Peyer's patch (tissue), 4 donors: Measurements from ENCODE around the gene FGF21.

Experiments
- POLR2A ChIP-seq, 2 donors: fragments of 450-650 bp; IDR thresholded peaks; one replicate each; pipeline ENCODE4 v1.5.1; 2017; ENCODE audit warnings: antibody characterized with exemption in 2 of 2, mild to moderate bottlenecking in 2 of 2, moderate library complexity in 2 of 2
- TF ChIP-seq, protein P1 (sequence below), 6 experiments: fragments of 450-650 bp in 4 of 6; fragments of 200-600 bp in 2 of 6; sonication (generic) in 1 of 6; IDR thresholded peaks; one replicate each; pipeline ENCODE4 v1.5.1; 2017 to 2019; ENCODE audit warnings: antibody characterized with exemption in 6 of 6, mild to moderate bottlenecking in 3 of 6, moderate library complexity in 1 of 6

- no peak for TF ChIP-seq POLR2A (IDR thresholded peaks at IDR 0.05)
- TF ChIP-seq, protein P1, sequence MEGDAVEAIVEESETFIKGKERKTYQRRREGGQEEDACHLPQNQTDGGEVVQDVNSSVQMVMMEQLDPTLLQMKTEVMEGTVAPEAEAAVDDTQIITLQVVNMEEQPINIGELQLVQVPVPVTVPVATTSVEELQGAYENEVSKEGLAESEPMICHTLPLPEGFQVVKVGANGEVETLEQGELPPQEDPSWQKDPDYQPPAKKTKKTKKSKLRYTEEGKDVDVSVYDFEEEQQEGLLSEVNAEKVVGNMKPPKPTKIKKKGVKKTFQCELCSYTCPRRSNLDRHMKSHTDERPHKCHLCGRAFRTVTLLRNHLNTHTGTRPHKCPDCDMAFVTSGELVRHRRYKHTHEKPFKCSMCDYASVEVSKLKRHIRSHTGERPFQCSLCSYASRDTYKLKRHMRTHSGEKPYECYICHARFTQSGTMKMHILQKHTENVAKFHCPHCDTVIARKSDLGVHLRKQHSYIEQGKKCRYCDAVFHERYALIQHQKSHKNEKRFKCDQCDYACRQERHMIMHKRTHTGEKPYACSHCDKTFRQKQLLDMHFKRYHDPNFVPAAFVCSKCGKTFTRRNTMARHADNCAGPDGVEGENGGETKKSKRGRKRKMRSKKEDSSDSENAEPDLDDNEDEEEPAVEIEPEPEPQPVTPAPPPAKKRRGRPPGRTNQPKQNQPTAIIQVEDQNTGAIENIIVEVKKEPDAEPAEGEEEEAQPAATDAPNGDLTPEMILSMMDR (IDR thresholded peaks at IDR 0.05): no peak
These were observed 13.8 kb downstream of the FGF21 start for GRCh38 chr19:48768994-48769713.
